Stimulated activated CD4-positive, alpha-beta T cell treated with anti-CD3 and anti-CD28 coated beads, TNF-alpha, amount 100 ng/mL, for 4 hours (primary cell): Measurements from ENCODE around the gene DUOXA2.

Experiments used
- DNase-seq, 3 experiments: peaks; one replicate each; pipeline ENCODE4 v3.0.0-alpha.2; 2020; ENCODE audit warnings: low read depth in 3 of 3

DUOXA2 gene

DNA sequence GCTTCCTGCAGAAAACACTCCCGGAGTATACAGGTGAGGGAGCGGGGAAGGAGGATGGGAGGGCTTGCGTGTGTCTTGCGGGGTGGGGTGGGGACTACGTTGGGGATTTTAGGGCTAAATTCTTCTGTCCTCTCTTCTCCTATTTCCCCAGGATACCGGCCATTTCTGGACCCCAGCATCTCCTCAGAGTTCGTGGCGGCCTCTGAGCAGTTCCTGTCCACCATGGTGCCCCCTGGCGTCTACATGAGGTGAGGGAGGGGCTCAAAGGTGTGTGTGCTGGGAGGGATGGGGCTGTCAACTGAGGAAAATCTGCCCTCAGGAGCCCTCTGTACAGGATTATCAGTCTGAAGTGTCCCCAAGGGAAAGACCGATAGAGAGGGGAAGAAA is 22.2 kb downstream of the DUOXA2 start:
- DNase-seq, result no peak

DNA sequence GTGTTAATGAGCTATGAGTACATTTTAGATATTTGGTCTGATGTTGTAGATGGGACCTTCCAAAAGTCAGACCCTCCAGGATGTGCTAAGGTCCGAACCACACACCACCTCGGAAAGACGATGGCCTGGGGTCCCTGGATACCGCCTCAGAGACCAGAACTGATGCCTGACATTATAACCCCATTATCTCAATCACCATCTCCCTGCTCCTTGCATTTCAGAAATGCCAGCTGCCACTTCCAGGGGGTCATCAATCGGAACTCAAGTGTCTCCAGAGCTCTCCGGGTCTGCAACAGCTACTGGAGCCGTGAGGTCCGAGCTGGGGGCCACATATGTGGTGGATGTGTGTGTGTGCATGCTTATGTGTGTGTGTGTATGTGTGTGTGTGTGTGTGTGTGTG is 23.6 kb downstream of the DUOXA2 start:
- DNase-seq, result no peak

DNA sequence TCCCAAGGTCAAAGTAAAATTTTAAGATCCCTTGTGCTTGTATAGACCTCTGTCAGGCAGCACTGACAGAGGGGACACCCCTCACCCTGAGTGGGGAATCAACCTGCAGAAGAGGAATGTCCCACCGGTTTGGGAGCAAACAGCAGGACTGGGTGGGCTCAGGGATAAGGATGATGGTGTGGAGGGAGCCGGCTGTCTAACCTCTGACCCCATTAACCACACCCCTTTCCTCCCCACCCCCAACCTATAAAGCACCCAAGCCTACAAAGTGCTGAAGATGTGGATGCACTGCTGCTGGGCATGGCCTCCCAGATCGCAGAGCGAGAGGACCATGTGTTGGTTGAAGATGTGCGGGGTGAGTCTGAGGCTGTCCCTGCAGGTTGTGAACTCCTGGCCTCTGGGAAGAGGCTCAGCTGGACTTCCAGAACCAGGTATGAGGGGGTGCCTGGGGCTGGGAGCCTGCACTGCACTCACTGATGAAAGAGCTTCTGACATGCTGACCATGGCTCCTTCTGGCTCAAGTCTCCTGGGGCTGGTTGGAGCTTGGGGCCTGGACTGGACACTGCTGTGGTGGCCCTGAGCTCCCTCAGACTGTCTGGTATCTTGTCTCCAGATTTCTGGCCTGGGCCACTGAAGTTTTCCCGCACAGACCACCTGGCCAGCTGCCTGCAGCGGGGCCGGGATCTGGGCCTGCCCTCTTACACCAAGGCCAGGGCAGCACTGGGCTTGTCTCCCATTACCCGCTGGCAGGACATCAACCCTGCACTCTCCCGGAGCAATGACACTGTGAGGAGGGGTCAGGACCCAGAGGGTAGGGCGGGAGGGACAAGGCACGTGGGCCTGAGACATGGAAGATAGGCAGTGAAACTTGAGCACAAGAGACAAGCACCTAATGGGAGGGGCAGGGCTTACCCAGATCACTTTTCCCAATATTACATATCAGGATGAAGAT is 25.0 kb downstream of the DUOXA2 start:
- no peak for DNase-seq

DNA sequence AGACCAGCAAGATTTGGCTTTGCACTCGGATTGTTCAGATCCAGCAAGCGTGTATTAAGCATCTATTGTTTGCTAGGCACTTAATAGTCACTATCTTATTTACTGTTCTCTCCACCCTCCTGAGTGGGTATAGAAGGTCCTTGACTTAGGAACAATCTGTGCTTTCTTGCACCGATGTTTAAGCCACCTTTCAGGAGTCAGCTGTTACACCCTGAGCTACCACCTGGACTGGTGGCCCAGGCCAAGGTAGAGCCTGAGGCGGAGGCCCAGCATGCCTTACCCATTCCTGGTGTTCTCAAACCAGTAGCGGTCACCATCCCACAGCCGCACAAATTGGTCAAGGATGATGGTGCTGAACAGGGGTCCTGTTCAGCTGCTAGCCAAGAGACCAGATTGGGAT is 25.6 kb downstream of the DUOXA2 start:
- DNase-seq, result no peak

DNA sequence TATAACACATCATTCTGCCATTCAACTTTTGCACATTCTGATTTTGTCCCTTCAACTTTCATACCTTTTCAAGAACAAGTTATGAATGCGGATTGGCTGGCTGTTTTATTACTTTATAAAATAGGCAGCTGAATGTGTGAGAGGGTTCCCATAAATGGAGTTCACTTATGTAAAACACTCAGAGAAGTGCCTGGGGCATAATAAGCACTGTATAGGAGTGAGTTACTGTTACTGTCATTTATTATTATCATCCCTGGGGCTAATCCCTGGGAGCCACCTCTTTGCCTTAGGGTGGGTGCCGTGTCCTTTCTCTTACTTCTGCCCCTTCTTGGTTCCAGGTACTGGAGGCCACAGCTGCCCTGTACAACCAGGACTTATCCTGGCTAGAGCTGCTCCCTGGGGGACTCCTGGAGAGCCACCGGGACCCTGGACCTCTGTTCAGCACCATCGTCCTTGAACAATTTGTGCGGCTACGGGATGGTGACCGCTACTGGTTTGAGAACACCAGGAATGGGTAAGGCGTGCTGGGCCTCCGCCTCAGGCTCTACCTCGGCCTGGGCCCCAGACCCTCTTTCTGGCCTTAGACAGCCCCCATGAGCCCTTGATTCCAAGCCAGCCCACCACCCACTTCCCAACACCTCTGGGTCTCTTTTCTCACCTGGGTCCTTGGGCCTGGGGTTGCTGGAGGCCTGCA is 26.6 kb downstream of the DUOXA2 start:
- no peak for DNase-seq

DNA sequence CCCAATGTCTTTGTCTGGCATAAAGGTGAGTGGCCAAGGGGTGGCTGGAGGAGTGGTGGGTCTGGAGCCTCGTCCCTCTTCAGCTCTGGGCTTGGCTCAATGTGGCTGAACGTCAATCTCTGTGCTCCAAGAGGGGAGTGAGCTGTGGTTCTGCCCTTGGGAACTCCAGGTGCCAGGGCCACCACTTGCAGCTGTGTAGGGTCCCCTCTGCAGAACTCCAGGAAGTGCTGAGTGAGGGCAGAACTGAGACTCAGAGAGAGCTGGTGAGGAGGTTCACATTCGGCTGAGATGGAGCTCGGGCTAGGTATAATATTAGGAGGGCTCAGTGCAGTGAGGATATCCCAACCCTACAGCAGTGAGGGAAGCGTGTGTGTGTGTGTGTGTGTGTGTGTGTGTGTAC is 27.3 kb downstream of the DUOXA2 start:
- DNase-seq, result no peak

DNA sequence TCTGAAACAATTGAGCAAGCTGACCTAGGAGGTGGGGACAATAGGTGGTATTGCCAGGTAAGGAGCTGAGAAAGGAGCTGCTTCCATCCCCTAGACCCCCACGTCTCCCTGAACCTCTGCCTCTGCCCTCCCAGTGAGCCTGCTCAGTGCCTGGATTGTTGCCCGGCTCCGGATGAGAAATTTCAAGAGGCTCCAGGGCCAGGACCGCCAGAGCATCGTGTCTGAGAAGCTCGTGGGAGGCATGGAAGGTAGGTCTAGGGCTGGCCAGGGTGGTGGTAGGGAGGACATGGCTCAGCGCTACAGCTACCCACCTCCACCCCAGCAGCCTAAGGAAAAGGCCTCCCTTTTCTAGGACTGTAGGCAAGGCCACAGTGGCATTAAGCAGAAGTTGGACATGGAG is 28.9 kb downstream of the DUOXA2 start:
- no peak for DNase-seq

DNA sequence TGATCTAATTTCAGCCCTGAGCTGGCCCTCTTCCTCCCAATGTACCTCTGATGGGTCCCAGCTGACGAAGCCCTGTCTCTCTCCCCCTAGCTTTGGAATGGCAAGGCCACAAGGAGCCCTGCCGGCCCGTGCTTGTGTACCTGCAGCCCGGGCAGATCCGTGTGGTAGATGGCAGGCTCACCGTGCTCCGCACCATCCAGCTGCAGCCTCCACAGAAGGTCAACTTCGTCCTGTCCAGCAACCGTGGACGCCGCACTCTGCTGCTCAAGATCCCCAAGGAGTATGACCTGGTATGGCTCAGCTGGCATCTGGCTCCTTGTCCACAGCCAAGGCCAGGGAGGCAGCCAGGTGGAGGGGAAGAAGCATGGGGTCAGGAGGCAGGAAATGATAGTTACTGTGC is 29.8 kb downstream of the DUOXA2 start:
- DNase-seq, result no peak

DNA sequence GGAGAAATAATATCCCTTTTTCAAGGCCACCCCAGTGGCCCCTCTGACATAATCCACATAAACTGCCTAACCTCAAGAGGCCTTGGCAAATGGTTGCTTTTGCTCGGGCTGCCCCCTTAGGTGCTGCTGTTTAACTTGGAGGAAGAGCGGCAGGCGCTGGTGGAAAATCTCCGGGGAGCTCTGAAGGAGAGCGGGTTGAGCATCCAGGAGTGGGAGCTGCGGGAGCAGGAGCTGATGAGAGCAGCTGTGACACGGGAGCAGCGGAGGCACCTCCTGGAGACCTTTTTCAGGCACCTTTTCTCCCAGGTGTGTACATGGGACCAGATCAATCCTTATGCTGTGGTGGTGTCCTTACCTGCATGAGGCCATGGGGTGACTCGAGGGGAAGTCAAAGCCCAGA is 30.6 kb downstream of the DUOXA2 start:
- DNase-seq, result no peak

DNA sequence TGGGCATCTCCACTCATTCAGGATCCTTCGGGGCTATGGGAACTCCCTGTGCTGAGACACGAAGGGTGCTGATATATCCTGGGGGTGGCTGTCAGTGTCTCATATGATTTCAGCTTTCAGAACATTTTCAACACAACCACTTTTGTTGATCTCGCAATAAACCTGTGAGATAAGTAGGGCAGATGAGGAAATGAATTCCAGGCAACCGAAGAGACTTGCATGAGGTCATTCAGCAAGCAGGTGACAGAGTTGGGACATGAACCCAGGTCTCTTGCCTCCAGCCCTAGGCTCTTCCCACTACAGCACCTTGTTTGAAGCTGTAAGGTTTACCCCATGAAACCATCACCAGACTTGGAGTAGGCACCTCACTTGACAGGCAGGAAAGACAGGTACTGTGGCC is 32.3 kb downstream of the DUOXA2 start:
- DNase-seq, result no peak

DNA sequence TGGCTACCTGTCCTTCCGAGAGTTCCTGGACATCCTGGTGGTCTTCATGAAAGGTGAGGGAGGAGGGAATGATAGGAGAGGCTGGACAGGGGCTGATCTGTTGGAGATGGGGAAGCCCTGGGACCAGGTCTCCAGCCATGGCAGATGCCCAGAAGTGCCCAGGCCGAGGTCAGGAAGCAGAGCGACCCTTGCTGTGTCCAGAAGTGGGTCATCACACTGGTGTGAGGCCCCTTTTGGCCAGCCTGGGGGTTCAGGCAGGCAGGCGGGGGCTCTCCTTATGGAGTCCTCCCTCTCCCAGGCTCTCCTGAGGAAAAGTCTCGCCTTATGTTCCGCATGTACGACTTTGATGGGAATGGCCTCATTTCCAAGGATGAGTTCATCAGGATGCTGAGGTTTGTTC is 33.5 kb downstream of the DUOXA2 start:
- no peak for DNase-seq

DNA sequence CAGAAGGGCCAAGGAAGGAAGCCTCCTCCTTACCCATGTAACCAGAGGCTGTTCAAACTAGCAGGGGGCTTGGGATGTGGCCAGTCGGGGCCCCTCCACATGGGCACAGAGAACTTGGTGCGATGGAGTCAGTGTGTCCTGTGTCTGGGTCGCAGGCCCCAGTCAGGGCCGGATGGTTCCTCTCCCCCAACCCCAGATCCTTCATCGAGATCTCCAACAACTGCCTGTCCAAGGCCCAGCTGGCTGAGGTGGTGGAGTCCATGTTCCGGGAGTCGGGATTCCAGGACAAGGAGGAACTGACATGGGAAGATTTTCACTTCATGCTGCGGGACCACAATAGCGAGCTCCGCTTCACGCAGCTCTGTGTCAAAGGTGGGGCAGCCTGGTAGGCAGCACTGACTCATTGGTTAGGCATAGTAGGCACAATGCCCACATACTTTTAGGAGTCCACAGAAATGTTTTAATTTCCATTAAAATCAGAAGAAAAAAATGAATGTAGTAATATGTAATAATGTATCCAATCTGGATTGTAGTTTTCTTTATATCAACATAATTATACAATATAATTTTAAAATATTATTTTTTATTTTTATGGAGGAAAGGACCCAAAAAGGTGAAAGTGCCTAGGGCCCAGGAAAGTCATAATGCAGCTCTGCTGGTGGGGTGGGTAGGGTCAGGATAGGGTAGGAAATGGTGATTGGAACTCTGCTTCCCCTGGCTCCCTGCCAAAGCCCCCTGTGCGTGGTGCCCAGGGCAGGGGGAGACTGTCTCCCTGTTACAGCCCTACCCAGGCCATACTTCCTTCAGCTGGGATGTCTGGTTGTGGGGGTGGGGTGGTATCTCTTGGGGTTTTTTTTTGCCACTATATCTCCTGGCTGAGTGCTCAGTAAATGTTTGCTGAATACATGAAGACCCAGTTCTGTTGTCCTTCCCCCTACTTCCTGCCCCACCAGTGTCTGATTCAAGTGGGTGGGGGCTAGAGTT is 34.2 kb downstream of the DUOXA2 start:
- DNase-seq, result no peak

DNA sequence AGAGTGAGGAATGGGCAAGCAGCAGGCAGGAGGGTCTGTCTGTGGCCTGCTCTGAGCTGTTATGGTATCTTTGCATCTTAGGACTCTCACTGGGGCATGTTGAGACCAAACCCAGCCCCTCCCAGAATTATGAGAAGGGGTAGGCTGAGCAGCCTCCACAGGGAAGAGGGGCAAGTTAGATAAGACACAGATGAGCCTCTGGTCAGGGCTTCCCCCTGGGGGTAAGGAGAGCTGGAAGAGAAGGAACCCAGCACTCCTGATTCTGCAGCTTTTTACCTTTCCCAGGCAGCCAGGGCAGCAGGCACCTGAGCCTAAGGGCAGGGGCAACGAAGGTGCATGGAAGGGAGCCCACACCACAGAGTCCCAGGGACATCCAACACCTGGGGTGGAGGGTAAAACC is 34.9 kb downstream of the DUOXA2 start:
- no peak for DNase-seq

DNA sequence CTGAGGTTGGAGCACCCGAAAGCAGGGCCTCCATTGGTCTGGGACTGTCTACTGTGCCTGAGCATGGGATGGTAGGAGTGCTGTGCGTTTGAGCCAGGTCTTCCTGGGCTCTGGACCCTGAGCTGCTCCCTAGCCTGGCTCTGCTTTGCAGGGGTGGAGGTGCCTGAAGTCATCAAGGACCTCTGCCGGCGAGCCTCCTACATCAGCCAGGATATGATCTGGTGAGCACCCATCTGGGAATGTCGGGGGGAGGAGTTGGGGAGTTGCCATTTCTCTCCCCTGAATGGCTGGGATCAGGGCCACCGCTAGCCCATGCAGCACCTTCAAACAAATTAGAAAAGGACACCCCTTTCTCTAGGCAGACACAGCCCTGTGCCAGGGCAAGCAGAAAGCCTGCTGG is 36.4 kb downstream of the DUOXA2 start:
- DNase-seq, result no peak

DNA sequence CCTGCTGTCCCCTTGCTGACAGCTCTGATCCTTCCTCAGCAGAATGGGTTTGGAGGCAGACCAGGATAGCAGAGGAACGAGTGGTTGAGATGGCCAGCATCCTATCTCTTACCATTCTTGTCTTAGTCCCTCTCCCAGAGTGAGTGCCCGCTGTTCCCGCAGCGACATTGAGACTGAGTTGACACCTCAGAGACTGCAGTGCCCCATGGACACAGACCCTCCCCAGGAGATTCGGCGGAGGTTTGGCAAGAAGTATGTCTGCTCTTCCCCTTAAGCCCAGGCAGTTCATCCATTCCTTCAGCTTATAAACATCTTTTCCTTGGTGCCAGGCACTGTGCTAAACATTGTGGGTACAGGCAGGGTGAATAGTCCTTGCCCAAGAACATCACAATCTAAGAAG is 36.9 kb downstream of the DUOXA2 start:
- no peak for DNase-seq

DNA sequence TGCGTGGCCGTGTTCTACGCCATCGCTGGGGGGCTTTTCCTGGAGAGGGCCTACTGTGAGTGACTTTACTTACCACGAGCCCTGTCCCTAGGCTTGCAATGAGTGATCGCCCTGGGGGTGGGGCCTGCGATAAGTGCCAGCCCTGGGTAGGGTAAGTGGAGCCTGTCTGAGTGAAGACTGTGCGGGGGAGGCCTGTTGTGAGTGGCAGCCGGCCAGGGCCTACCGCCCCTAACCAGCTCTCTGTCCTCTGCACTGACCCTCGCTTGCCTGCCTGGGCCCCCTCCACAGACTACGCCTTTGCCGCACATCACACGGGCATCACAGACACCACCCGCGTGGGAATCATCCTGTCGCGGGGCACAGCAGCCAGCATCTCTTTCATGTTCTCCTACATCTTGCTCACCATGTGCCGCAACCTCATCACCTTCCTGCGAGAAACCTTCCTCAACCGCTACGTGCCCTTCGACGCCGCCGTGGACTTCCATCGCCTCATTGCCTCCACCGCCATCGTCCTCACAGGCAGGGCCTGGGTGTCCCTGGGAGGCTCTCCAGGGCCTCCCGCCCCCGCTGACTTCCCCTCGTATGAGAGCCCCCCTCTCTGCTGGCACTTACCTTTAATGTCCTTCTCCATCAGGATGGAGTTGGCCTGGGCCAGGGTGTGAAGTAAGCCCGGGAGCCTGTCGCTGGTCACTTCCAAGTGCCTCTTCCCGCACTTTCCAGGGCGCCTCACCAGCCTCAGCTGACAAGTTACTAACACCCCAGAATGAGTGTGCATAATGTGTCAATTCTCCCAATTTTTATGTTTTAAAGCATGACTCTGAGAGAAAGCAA is 38.1 kb downstream of the DUOXA2 start:
- DNase-seq, result no peak

DNA sequence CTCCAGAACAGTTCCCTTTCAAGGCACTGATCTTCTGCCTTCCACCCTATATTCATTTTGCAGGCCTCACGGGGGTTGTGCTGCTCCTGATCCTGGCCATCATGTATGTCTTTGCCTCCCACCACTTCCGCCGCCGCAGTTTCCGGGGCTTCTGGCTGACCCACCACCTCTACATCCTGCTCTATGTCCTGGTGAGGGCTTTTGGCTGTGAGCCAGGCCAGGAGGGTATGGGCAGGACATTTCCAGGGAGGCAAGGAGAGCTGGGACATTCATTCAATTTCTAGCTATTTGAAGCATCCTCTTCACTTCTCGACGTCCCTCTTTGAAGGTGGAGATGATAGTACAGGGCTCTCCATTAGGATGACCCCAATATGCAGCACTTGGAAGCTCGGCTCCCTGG is 41.6 kb downstream of the DUOXA2 start:
- DNase-seq, result no peak

DNA sequence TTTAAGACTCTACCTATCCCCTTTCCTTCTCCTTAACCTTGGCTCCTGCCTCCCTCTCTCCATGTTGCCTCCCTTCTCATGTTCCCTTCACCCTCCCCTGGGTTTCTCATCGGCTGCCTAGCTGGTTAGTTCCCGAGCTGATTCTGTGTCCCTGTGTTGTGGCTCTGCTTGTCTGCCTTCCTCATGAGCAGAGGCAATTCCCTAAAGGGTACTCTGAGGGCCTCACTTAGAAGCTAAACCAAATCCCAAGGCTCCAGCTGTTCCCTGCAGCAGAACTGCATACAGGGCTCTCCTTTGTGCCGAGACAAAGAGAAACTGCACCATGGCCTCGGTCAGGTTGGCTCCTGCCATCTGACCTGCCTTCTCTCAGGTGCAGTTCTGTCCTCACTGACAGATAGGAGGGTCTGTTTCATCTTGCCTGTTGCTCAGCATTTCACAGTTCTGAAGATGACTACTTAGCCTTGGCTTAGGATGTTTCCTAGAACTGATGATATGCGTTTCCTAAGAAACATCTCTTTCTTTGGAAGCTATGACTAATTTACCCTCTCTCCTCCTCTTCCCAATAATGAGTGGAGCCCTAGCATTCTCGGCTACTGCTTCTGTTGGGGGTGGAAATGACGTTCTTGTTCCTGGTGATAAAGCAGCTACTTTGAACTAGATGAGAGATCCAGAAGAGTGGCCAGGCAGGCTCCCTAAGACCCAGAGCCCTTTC is 42.8 kb downstream of the DUOXA2 start:
- DNase-seq, result no peak

DNA sequence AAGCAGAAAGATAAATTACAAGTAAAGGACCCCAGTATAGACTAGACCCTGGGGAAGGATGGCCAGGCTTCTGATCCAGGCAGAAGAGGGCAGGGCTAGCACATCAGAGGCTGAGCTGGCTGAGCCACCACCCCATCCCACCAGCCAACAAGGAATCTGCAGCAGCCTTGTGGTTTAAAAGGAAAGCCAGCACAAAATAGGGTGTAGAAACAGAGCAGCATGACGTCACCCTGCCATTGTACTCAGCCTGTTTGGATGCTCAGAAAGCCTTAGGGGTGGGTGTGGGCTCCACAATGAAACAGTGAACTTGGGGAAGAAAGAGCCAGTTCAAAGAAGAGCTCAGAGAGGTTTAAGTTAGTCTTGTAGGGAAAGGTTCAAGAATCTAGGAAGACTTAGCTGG is 43.8 kb downstream of the DUOXA2 start:
- DNase-seq, result no peak

DNA sequence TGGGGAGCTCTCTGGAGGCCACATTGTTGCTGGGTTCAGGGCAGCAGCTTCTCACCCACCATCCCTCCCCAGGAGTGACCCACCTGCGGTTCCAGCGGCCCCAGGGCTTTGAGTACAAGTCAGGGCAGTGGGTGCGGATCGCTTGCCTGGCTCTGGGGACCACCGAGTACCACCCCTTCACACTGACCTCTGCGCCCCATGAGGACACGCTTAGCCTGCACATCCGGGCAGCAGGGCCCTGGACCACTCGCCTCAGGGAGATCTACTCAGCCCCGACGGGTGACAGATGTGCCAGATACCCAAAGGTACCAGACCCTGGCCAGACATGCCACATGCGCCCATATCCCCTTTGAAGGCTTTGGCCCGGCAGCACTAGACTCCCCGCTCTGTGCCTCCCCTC is 47.5 kb downstream of the DUOXA2 start:
- no peak for DNase-seq
